HepG2 (cell line): ENCODE measurements around the gene AGER. TPM values are rescaled to one million over a fixed set of nuclear protein-coding genes. Genes with fewer than 3 reads are reported as not detected.
A peak's percentile ranks its signal among the peaks of the same experiment; 100 is the strongest.

Source experiments
- ATAC-seq: fragments of 200-7000 bp; cut with Tn5 transposase; 3 replicates; pipeline ENCODE4 v1.9.1; 2020; ENCODE audit warnings: mild to moderate bottlenecking, moderate library complexity
- BruUV-seq: library from RNA; stranded (reverse); fragments of 400-500 nt; replicated peaks from 2 replicates; lab custom pipeline; 2021; lab: Mats Ljungman, UMichigan
- CTCF ChIA-PET: fragments of 300-600 bp; formaldehyde crosslinking; extraction: SDS; loops from one replicate; lab custom pipeline; 2021; ENCODE audit warnings: low total read pairs, inconsistent platforms, low intra/inter-chr PET ratio; lab: Yijun Ruan, JAX
- POLR2A ChIA-PET: fragments of 350-600 bp; sonication (Branson Sonifier 250); formaldehyde crosslinking; loops from one replicate; lab custom pipeline; 2020; ENCODE audit warnings: antibody characterized with exemption, inconsistent platforms; lab: Yijun Ruan, JAX
- DNase-seq: peaks from one replicate; pipeline ENCODE4 v3.0.0-alpha.2; 2015; ENCODE audit warnings: low spot score
- FAIRE-seq: peaks from 3 replicates; lab custom pipeline; 2011; peaks lifted over from hg19 to GRCh38; lab: Jason Lieb, UNC
- H2AFZ ChIP-seq: one replicate; pipeline ENCODE4 v1.6.1; 2011; ENCODE audit warnings: low read length, inconsistent platforms
- H3K27ac ChIP-seq: fragments of 300-600 bp; 3 replicates; pipeline ENCODE4 v1.8.0; 2011; ENCODE audit warnings: mixed run types, mild to moderate bottlenecking, mixed read lengths, low read length, inconsistent platforms; ENCODE audit not compliant: insufficient read depth; ENCODE audit errors: extremely low read length
- H3K27me3 ChIP-seq, 2 experiments: fragments of 200-600 bp in 1 of 2; 2 replicates in 1 of 2; 3 replicates in 1 of 2; pipeline versions ENCODE4 v1.6.0 to v1.8.0; 2011; ENCODE audit warnings: low read length in 2 of 2, mild to moderate bottlenecking in 2 of 2, moderate library complexity in 2 of 2, inconsistent platforms in 1 of 2; ENCODE audit not compliant: insufficient read depth in 2 of 2, control insufficient read depth in 1 of 2
- H3K36me3 ChIP-seq, 2 experiments: fragments of 200-600 bp in 1 of 2; replicated peaks in 1 of 2; 2 replicates in 1 of 2; 3 replicates in 1 of 2; pipeline versions ENCODE4 v1.5.1 to v1.8.0; 2011; ENCODE audit warnings: low read length in 2 of 2, inconsistent platforms in 1 of 2; ENCODE audit not compliant: insufficient read depth in 2 of 2, control insufficient read depth in 1 of 2
- H3K4me1 ChIP-seq: 2 replicates; pipeline ENCODE4 v1.5.1; 2012; ENCODE audit warnings: low read length, inconsistent platforms; ENCODE audit not compliant: insufficient read depth
- H3K4me2 ChIP-seq: 2 replicates; pipeline ENCODE4 v1.6.0; 2011; ENCODE audit warnings: low read depth, low read length, inconsistent platforms
- H3K4me3 ChIP-seq, 3 experiments: fragments of 200-600 bp in 1 of 3; sonication (generic), shearing (Covaris generic) in 1 of 3; replicated peaks in 1 of 3; 2 replicates each; pipeline ENCODE4 v1.5.1; 2011 to 2016; ENCODE audit warnings: low read length in 3 of 3, inconsistent platforms in 2 of 3, low read depth in 2 of 3, mild to moderate bottlenecking in 2 of 3, control low read depth in 1 of 3, mixed read lengths in 1 of 3; ENCODE audit not compliant: insufficient read depth in 1 of 3
- H3K79me2 ChIP-seq: one replicate; pipeline ENCODE4 v1.6.1; 2011; ENCODE audit warnings: low read length, inconsistent platforms; ENCODE audit not compliant: insufficient read depth
- H3K9ac ChIP-seq: 2 replicates; pipeline ENCODE4 v1.6.0; 2011; ENCODE audit warnings: mild to moderate bottlenecking, low read depth, low read length, inconsistent platforms; ENCODE audit not compliant: insufficient read depth
- H3K9me3 ChIP-seq: 2 replicates; pipeline ENCODE4 v1.5.1; 2012; ENCODE audit warnings: mild to moderate bottlenecking, low read length
- H4K20me1 ChIP-seq: 2 replicates; pipeline ENCODE4 v1.6.0; 2011; ENCODE audit warnings: inconsistent platforms, mild to moderate bottlenecking, low read length, moderate library complexity; ENCODE audit not compliant: insufficient read depth
- HDAC1 ChIP-seq: sonication (generic); formaldehyde crosslinking; IDR thresholded peaks from 2 replicates; pipeline ENCODE4 v1.5.1; 2020; ENCODE audit warnings: mild to moderate bottlenecking, missing genetic modification reagents
- HNRNPL ChIP-seq: fragments of 200-400 bp; formaldehyde crosslinking; IDR thresholded peaks from 2 replicates; pipeline ENCODE4 v1.6.1; 2017; ENCODE audit warnings: mild to moderate bottlenecking, low read depth, low read length
- POLR2A ChIP-seq, 2 experiments: IDR thresholded peaks; 2 replicates each; pipeline ENCODE4 v1.6.1; 2011; ENCODE audit warnings: low read depth in 2 of 2, low read length in 2 of 2, mild to moderate bottlenecking in 1 of 2, moderate library complexity in 1 of 2; ENCODE audit not compliant: insufficient read depth in 1 of 2
- WGBS: methylation state at CpG from one replicate; pipeline ENCODE4 v1.1.6; 2017; ENCODE audit warnings: low lambda C conversion rate; 5-methylcytosine and 5-hydroxymethylcytosine counted together
- in situ Hi-C: cut with HindIII; loops from 2 replicates; pipeline ENCODE4 v1.10.0; 2017; ENCODE audit warnings: low pct_unique_long_range_greater_than_20kb; ENCODE audit not compliant: extremely low pct_ligation_motif_present
- intact Hi-C: fragments of 100-400 bp; cut with micrococcal nuclease; formaldehyde crosslinking; loops from one replicate; pipeline ENCODE4 v1.10.0; 2022; ENCODE audit not compliant: unreplicated experiment
- polyA plus RNA-seq, 8 experiments: library from polyadenylated mRNA; depleted of rRNA in 3 of 8; stranded (reverse) in 7 of 8; unstranded in 1 of 8; fragments of >200 nt; fragmentation: Illumina TruSeq in 4 of 8; extraction: Trizol in 4 of 8; gene quantifications; 2 replicates each; pipeline versions ENCODE4 v1.2.1 to v1.2.3, GENCODE V29; 2011 to 2016; ENCODE audit warnings: low read depth in 4 of 8, missing spikeins in 1 of 8, mixed read lengths in 1 of 8; ENCODE audit not compliant: insufficient read depth in 1 of 8
- total RNA-seq, 5 experiments: library from RNA; depleted of rRNA; stranded (reverse); fragments of >200 nt; fragmentation: Illumina TruSeq; extraction: Trizol; gene quantifications; 2 replicates each; pipeline ENCODE4 v1.2.3, GENCODE V29; 2016; ENCODE audit warnings: low read depth in 1 of 5
- TF ChIP-seq, protein P1 (sequence below): sonication (generic); formaldehyde crosslinking; IDR thresholded peaks from 2 replicates; pipeline ENCODE4 v1.8.0; 2023; ENCODE audit warnings: mild to moderate bottlenecking, missing genetic modification reagents

Gene AGER
- total and polyA plus RNA-seq, 2 of the 13 experiments (the other 11 are each of a cell fraction or from before 2014, with no cell fraction given), result 1.9 to 5.1 TPM

DNA sequence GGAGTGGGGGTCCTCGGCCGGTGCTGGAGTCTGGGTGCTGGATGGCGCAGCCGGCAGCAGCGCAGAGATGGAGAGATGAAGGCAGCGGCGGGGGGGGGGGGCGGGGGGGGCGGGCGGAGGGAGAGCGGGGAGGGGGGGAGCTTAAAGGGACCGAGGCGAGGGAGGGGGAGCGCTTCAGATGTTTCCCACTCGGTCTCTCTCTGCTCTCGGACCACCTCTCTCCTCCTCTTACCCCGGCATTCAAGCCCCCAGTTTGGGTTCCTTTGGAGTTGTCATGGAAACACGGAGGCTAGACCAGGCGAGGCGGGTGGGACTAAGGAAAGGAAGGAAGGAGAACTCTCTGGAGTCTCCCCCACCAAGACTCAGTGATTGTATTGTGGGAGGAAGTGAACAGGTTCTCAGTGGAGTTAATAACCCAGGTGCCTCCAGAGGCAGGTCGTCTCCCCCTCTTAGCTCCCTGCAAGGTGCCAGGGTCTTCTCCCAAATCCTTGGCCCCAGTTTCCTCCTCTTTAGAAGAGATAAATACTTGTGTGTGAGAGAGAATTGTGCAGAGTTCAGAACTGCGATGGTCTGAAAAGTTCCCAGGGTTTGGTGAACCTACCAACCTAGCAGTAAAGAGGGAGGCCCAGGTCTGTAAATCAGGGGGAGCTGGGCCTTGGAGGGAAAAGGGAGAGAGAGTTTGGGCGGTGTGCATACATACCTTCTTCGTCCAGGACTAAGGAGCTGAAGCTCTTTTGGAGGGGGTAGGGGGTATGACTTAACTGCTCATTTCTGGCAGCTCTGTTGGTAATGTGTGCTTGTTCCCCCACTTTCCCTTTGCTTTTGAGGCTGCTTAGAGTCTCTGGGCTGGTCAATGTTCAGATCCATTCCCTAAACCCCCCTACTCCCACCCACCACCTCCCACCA lies 31.9 kb downstream of the AGER start, which contains the start of gene PRRT1:
TSS of gene PRRT1 (minus strand) at position 77 of the 906 bp plus-strand sequence. CDS start 112 bp downstream, outside the sequence.
- in situ Hi-C loops (loop anchor here (5.0 kb wide), 1 partner anchor 35 kb away; no protein-coding TSS in a partner anchor), intact Hi-C loops (no loop called here)
- ChIA-PET POLR2A (interaction anchor here (0.5 to 2.6 kb wide), 6 partner anchors 12 to 43 kb away, joined by 3 to 35 read pairs (median 4); partner anchors contain the start of genes AGPAT1, ATF6B and FKBPL), CTCF (interaction anchor here (4.3 kb wide), 1 partner anchor 33 kb away, joined by 97 read pairs; no protein-coding TSS in a partner anchor)
- no peaks in the 10 kb centered on the region for H4K20me1 ChIP-seq
- H3K27me3 ChIP-seq, result no peaks in the 10 kb centered on the region; a peak in 1 of 5 replicates
- no peak for TF ChIP-seq HNRNPL
- TF ChIP-seq, protein P1, sequence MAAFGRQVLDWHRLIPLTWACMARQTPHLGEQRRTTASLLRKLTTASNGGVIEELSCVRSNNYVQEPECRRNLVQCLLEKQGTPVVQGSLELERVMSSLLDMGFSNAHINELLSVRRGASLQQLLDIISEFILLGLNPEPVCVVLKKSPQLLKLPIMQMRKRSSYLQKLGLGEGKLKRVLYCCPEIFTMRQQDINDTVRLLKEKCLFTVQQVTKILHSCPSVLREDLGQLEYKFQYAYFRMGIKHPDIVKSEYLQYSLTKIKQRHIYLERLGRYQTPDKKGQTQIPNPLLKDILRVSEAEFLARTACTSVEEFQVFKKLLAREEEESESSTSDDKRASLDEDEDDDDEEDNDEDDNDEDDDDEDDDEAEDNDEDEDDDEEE (CRISPR knock-in tag), result 0 out of 2 replicates have a peak, but pooled peaks have one; percentile 4
- TF ChIP-seq POLR2A (IDR thresholded peaks at IDR 0.05; ENCODE audit: insufficient read depth in 1 of 2, low read depth in 2 of 2, low read length in 2 of 2), result no peak
- 0 out of 2 replicates have a peak, but pooled peaks have one; percentile 22 for TF ChIP-seq HDAC1 (CRISPR knock-in tag)
- H3K4me2 ChIP-seq, result peak within 1 kb of the TSS; percentile 94
- H3K79me2 ChIP-seq, result peaks cover 17% of the 10 kb centered on the region
- peak within 1 kb of the TSS; percentile 91 for H3K9ac ChIP-seq
- WGBS, result 86% methylated on average over 24 of the region's 24 CpGs
- peaks cover 28% of the 10 kb centered on the region for H3K4me1 ChIP-seq
- DNase-seq (no peak), FAIRE-seq (no peak), ATAC-seq (no peak)
- BruUV-seq, result no TSS peak
- peak within 1 kb of the TSS; percentile 8 for H2AFZ ChIP-seq
- H3K27ac ChIP-seq, result peak within 1 kb of the TSS; percentile 88
- H3K4me3 ChIP-seq, result peak within 1 kb of the TSS; percentile 78 to 91 (median 88)
- H3K9me3 ChIP-seq, result no peaks in the 10 kb centered on the region
- peaks cover 8 to 15% of the 10 kb centered on the region in 2 experiments for H3K36me3 ChIP-seq
